IMR-90 (cell line): Measurements from ENCODE around the gene COX17. TPM values are rescaled to one million over a fixed set of nuclear protein-coding genes. Genes with fewer than 3 reads are reported as not detected.
A peak's percentile ranks its signal among the peaks of the same experiment; 100 is the strongest.

ENCODE experiments used
- ATAC-seq: fragments of 200-7000 bp; cut with Tn5 transposase; 2 replicates; pipeline ENCODE4 v1.9.1; 2020; ENCODE audit warnings: low read depth, mild to moderate bottlenecking, moderate library complexity
- BruUV-seq: library from RNA; stranded (reverse); fragments of 400-500 nt; replicated peaks from 2 replicates; lab custom pipeline; 2021; lab: Mats Ljungman, UMichigan
- CTCF ChIA-PET: fragments of 300-600 bp; formaldehyde crosslinking; extraction: SDS; loops from one replicate; lab custom pipeline; 2021; ENCODE audit warnings: antibody characterized with exemption; lab: Yijun Ruan, JAX
- POLR2A ChIA-PET: fragments of 300-600 bp; sonication (Branson Sonifier 250); formaldehyde crosslinking; loops from one replicate; lab custom pipeline; 2022; ENCODE audit warnings: antibody characterized with exemption; ENCODE audit not compliant: unreplicated experiment; lab: Charles Lee
- DNase-seq: peaks from one replicate; pipeline ENCODE4 v3.0.0; 2013
- H2AFZ ChIP-seq: replicated peaks from 2 replicates; pipeline ENCODE3; 2013; ENCODE audit warnings: low read length, mild to moderate bottlenecking; ENCODE audit not compliant: poor library complexity
- H2AK5ac ChIP-seq: 2 replicates; pipeline ENCODE4 v1.6.1; 2013; ENCODE audit warnings: low read depth, low read length, inconsistent platforms
- H2AK9ac ChIP-seq: replicated peaks from 2 replicates; pipeline ENCODE3; 2013; ENCODE audit warnings: mild to moderate bottlenecking, low read depth, low read length, moderate library complexity; ENCODE audit not compliant: poor library complexity
- H2BK120ac ChIP-seq: 2 replicates; pipeline ENCODE4 v1.6.1; 2013; ENCODE audit warnings: low read depth, low read length, inconsistent platforms
- H2BK15ac ChIP-seq: 3 replicates; pipeline ENCODE4 v1.6.1; 2013; ENCODE audit warnings: low read depth, low read length, inconsistent platforms
- H2BK20ac ChIP-seq: 2 replicates; pipeline ENCODE4 v1.6.1; 2013; ENCODE audit warnings: low read depth, mild to moderate bottlenecking, inconsistent platforms, low read length, moderate library complexity
- H2BK5ac ChIP-seq: 2 replicates; pipeline ENCODE4 v1.6.1; 2013; ENCODE audit warnings: mild to moderate bottlenecking, low read depth, low read length, inconsistent platforms; ENCODE audit not compliant: poor library complexity, severe bottlenecking
- H3K14ac ChIP-seq: replicated peaks from 2 replicates; pipeline ENCODE4 v1.6.1; 2013; ENCODE audit warnings: low read depth, low read length, inconsistent platforms
- H3K18ac ChIP-seq: 2 replicates; pipeline ENCODE4 v1.6.1; 2013; ENCODE audit warnings: low read depth, low read length, control low read depth
- H3K23ac ChIP-seq: 2 replicates; pipeline ENCODE4 v1.6.1; 2013; ENCODE audit warnings: low read depth, low read length, inconsistent platforms
- H3K27ac ChIP-seq: 2 replicates; pipeline ENCODE4 v1.5.1; 2013; ENCODE audit warnings: mild to moderate bottlenecking, control low read depth, low read length; ENCODE audit not compliant: insufficient read depth
- H3K27me3 ChIP-seq: 2 replicates; pipeline ENCODE4 v1.6.1; 2013; ENCODE audit warnings: low read length; ENCODE audit not compliant: control insufficient read depth, insufficient read depth
- H3K36me3 ChIP-seq: 2 replicates; pipeline ENCODE4 v1.6.1; 2013; ENCODE audit warnings: low read length, mixed read lengths; ENCODE audit not compliant: control insufficient read depth, insufficient read depth
- H3K4ac ChIP-seq: 2 replicates; pipeline ENCODE4 v1.6.1; 2013; ENCODE audit warnings: low read depth, low read length, inconsistent platforms
- H3K4me1 ChIP-seq: 2 replicates; pipeline ENCODE4 v1.6.1; 2013; ENCODE audit warnings: low read length, mixed read lengths; ENCODE audit not compliant: control insufficient read depth, insufficient read depth
- H3K4me2 ChIP-seq: 2 replicates; pipeline ENCODE4 v1.6.1; 2013; ENCODE audit warnings: low read depth, mild to moderate bottlenecking, control low read depth, low read length, moderate library complexity
- H3K4me3 ChIP-seq: 2 replicates; pipeline ENCODE4 v1.5.1; 2013; ENCODE audit warnings: low read depth, mild to moderate bottlenecking, control low read depth, low read length, moderate library complexity; ENCODE audit not compliant: insufficient read depth
- H3K56ac ChIP-seq: 2 replicates; pipeline ENCODE4 v1.6.1; 2013; ENCODE audit warnings: low read length, inconsistent platforms; ENCODE audit not compliant: insufficient read depth; ENCODE audit errors: extremely low read depth
- H3K79me1 ChIP-seq, 2 experiments: 2 replicates each; pipeline ENCODE4 v1.6.1; 2013; ENCODE audit warnings: low read length in 2 of 2, inconsistent platforms in 1 of 2, low read depth in 1 of 2
- H3K9ac ChIP-seq: 2 replicates; pipeline ENCODE4 v1.6.1; 2013; ENCODE audit warnings: low read depth, low read length, control low read depth
- H3K9me1 ChIP-seq: 2 replicates; pipeline ENCODE4 v1.6.1; 2013; ENCODE audit warnings: low read length, inconsistent platforms; ENCODE audit not compliant: insufficient read depth
- H3K9me3 ChIP-seq: 2 replicates; pipeline ENCODE4 v1.6.1; 2013; ENCODE audit warnings: low read length; ENCODE audit not compliant: control insufficient read depth, insufficient read depth
- H4K20me1 ChIP-seq: 2 replicates; pipeline ENCODE4 v1.6.1; 2013; ENCODE audit warnings: low read length, inconsistent platforms; ENCODE audit not compliant: insufficient read depth
- H4K5ac ChIP-seq: 2 replicates; pipeline ENCODE4 v1.6.1; 2013; ENCODE audit warnings: mild to moderate bottlenecking, low read depth, low read length, control low read depth
- H4K8ac ChIP-seq, 2 experiments: 2 replicates each; pipeline ENCODE4 v1.6.1; 2013; ENCODE audit warnings: low read depth in 2 of 2, low read length in 2 of 2, control low read depth in 1 of 2, inconsistent platforms in 1 of 2
- H4K91ac ChIP-seq: 2 replicates; pipeline ENCODE4 v1.6.1; 2013; ENCODE audit warnings: low read depth, low read length, inconsistent platforms; ENCODE audit not compliant: insufficient read depth
- CEBPB ChIP-seq: IDR thresholded peaks from 2 replicates; pipeline ENCODE4 v1.6.1; 2012; ENCODE audit warnings: low read depth, low read length, improper control_type of control experiment
- WGBS, 2 experiments: methylation state at CpG; one replicate each; pipeline versions ENCODE4 v1.1.5 to v1.1.7; 2013; ENCODE audit warnings: missing lambda C conversion rate in 2 of 2; ENCODE audit not compliant: insufficient read length in 1 of 2; ENCODE audit errors: extremely low coverage in 2 of 2; 5-methylcytosine and 5-hydroxymethylcytosine counted together
- dilution Hi-C: fragments of 300-500 bp; cut with HindIII; formaldehyde crosslinking; loops from one replicate; pipeline ENCODE4 v1.14.3; 2018; ENCODE audit warnings: low sequenced_read_pairs; ENCODE audit not compliant: unreplicated experiment
- in situ Hi-C: fragments of 300-500 bp; cut with MboI; formaldehyde crosslinking; loops from 3 replicates; pipeline ENCODE4 v1.14.3; 2019; ENCODE audit warnings: low sequenced_read_pairs, inconsistent platforms, mixed read lengths
- intact Hi-C: fragments of 100-400 bp; cut with micrococcal nuclease; formaldehyde crosslinking; loops from 2 replicates; pipeline ENCODE4 v1.10.0; 2022
- polyA plus RNA-seq, 3 experiments: library from polyadenylated mRNA; depleted of rRNA; stranded (reverse); fragments of >200 nt; gene quantifications; 2 replicates each; pipeline ENCODE4 v1.2.3, GENCODE V29; 2012; ENCODE audit warnings: low replicate concordance in 1 of 3
- total RNA-seq: library from RNA; depleted of rRNA; stranded (reverse); fragments of >200 nt; gene quantifications from 2 replicates; pipeline ENCODE4 v1.2.3, GENCODE V29; 2012

Gene COX17
- total and polyA plus RNA-seq, 2 of the 4 experiments (the other 2 are of a cell fraction): 2.0 to 24.5 TPM

DNA sequence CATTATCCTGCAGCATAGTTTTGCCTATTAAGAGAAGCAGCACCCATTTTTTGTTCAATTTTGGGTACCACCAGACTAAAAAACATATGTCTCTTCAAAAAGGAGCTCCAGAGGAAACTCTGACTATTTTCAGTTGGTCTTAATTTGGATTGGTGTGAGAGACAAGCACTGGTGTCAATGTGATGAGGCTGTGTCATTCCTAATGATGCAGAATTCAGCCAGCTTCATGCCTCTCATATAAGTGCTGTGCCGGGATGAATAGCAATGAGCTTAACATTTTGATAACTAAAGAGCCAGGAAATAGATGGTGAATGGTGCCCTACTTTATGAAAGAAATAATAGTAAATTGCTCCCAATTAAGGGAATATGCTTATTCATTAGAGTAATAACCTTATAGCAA lies 32.7 kb downstream of the COX17 start:
- CTCF ChIA-PET: no interaction called here

More for the DNA sequence above, 32.7 kb downstream of the COX17 start:
- POLR2A ChIA-PET: no interaction called here
- Histone ChIP-seq H3K4me1 (peaks cover 10% of the 10 kb centered on the region), H2AK5ac (no peak overlapping the region), H3K14ac (no peak overlapping the region), H3K4me2 (no peak overlapping the region), H3K27ac (no peak overlapping the region), H4K8ac (no peak overlapping the region), H3K4ac (no peak overlapping the region), H2BK15ac (no peak overlapping the region), H3K9ac (no peak overlapping the region), H2AFZ (no peak overlapping the region), H3K56ac (no peak overlapping the region), H2BK20ac (no peak overlapping the region), H3K36me3 (no peaks in the 10 kb centered on the region), H2AK9ac (no peak overlapping the region), H4K91ac (no peak overlapping the region), H2BK5ac (no peak overlapping the region), H3K18ac (no peak overlapping the region), H4K20me1 (no peaks in the 10 kb centered on the region), H2BK120ac (0 out of 2 replicates have a peak overlapping the region, but pooled peaks have one; percentile 18), H4K5ac (no peak overlapping the region), H3K27me3 (no peaks in the 10 kb centered on the region), H3K4me3 (no peak overlapping the region), H3K9me1 (peaks cover 3% of the 10 kb centered on the region; the same call in 1 of the 2 replicates), H3K23ac (no peak overlapping the region), H3K79me1 (no peaks in the 10 kb centered on the region), H3K9me3 (no peaks in the 10 kb centered on the region)
- TF ChIP-seq CEBPB: no peak
- no TSS peak for BruUV-seq
- DNase-seq: no peak
- intact Hi-C loops: no loop called here
- no peak for ATAC-seq
- in situ Hi-C loops: no loop called here
- no CpG with 5 or more reads among the region's 1 CpG for WGBS, 2 experiments
- dilution Hi-C loops: no loop called here
